LNCaP clone FGC (cell line): ENCODE data around the gene DCLK1.
"Not testable (repeated sequence)": the region's sequence is repeated elsewhere in the genome, so short reads cannot be mapped to it uniquely, and the experiment has no call there.

Experiments
- DNase-seq: peaks from one replicate; pipeline ENCODE4 v3.0.0-alpha.2; 2011; ENCODE audit warnings: low read depth
- H3K4me3 ChIP-seq: 2 replicates; pipeline ENCODE4 v1.5.1; 2011; ENCODE audit warnings: mild to moderate bottlenecking, low read depth, low read length, control low read depth
- CTCF ChIP-seq: IDR thresholded peaks from 2 replicates; pipeline ENCODE4 v1.5.1; 2012; ENCODE audit warnings: mild to moderate bottlenecking; ENCODE audit not compliant: control insufficient read depth, insufficient read depth; ENCODE audit errors: extremely low read depth

The DCLK1 gene

DNA sequence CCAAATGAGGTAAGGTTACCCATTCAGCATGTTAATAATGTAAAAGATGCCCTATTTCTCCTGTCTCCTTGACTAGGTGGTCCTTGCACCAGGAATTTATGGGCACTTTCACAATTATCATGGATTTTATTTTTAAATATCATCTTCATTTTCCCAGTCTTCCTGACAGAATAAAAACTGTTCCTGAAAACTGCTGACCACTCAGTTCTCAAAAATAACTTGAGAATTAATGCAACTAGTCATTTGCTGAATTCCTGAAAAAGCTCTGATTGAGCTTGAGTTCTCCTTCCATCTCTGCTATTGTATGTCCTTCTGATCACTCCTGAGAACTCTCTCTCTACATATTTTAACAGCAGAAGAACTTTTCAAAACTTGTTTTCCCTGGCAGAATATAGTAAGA is 55.0 kb downstream of the DCLK1 start:
- TF ChIP-seq CTCF = no peak
- no peak for DNase-seq
- no peak overlapping the region for H3K4me3 ChIP-seq

DNA sequence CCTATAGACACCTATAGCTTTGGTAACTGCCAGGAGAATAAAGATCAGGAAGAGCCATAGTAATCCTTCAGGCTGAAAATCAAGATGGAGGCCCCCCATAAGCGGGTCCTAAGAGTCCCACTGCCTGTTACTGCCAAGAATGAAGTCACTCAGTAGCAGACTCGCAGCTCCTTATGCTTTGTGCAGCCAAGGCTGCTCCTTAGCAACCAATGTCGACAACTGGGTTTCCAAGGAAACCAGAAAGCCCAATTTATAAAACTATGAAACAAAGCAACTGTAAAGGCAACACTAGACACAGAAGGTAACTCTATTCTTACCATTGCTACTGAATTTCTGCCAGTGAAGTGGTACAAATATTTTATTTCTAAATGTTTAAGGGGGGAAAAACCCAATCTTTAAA is 56.5 kb downstream of the DCLK1 start:
- no peak for TF ChIP-seq CTCF
- DNase-seq = no peak
- H3K4me3 ChIP-seq = no peak overlapping the region

DNA sequence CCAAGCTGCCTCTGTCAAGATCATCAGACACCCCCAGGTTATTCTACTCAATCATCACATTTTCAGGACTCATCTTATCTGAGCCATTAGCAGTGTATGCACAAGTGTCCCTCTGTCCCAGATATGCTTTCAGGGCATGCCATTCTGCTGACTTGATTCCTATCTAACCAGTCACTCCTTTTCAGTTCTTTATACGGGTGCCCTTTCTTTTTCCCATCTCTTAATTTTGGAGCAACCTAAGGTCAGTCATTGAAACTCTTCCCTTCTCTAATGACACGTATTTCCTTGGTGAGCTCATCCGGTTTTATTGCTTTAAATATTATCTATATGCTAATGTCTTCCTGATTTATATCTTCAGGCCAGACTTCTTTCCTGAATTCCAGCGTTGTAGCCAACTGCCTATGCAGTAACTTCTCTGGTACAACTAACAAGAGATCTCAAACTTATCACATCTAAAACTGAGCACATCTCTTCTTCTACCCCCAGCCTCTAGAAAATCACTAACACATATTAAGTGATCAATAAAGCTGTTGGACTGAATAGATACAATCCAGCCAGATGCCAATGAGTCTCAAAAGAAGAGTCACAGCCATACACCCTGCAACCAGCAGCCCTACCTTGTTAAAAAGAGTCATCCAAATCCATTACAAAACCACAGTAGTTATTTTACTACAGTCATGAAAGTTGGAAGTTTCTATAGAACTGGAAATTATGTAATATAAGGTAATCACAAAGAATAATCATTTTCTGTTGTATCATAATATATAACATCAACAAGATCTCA is 58.8 kb downstream of the DCLK1 start:
- DNase-seq = no peak
- no peak overlapping the region for H3K4me3 ChIP-seq
- no peak for TF ChIP-seq CTCF

- H3K4me3 ChIP-seq, DNase-seq: not testable (repeated sequence)
Measured at GRCh38 chr13:36070504-36071192, 60.5 kb downstream of the DCLK1 start.

- no peak for TF ChIP-seq CTCF
- DNase-seq = no peak
- no peak overlapping the region for H3K4me3 ChIP-seq
Measured at GRCh38 chr13:36069881-36070366, 61.3 kb downstream of the DCLK1 start.

GRCh38 chr13:36068991-36069390 is 62.2 kb downstream of the DCLK1 start:
- H3K4me3 ChIP-seq = no peak overlapping the region
- no peak for DNase-seq
- TF ChIP-seq CTCF = no peak

GRCh38 chr13:36068566-36068965 is 62.6 kb downstream of the DCLK1 start:
- TF ChIP-seq CTCF = no peak
- no peak for DNase-seq
- H3K4me3 ChIP-seq = no peak overlapping the region
